MCF 10A (cell line): Measurements from ENCODE around the gene SIK2. TPM values are rescaled to one million over a fixed set of nuclear protein-coding genes. Genes with fewer than 3 reads are reported as not detected.
A peak's percentile ranks its signal among the peaks of the same experiment; 100 is the strongest.

Experiments
- BruUV-seq: library from RNA; stranded (reverse); fragments of 400-500 nt; replicated peaks from 2 replicates; lab custom pipeline; 2021; lab: Mats Ljungman, UMichigan
- CTCF ChIA-PET: fragments of 300-600 bp; sonication (Branson Sonifier 250); formaldehyde crosslinking; extraction: SDS; loops from one replicate; lab custom pipeline; 2021; ENCODE audit warnings: antibody characterized with exemption, inconsistent platforms; lab: Yijun Ruan, JAX
- POLR2A ChIA-PET: fragments of 300-600, 350-650 bp; sonication (Branson Sonifier 250); formaldehyde crosslinking; extraction: SDS; loops from one replicate; lab custom pipeline; 2020; ENCODE audit warnings: antibody characterized with exemption, inconsistent platforms; lab: Yijun Ruan, JAX
- DNase-seq: peaks from one replicate; pipeline ENCODE4 v3.0.0-alpha.2; 2018; ENCODE audit not compliant: unreplicated experiment
- H3K27ac Mint-ChIP-seq: one replicate; pipeline ENCODE4 v1.8.0; 2022; ENCODE audit warnings: mild to moderate bottlenecking, low read depth, mixed read lengths; ENCODE audit not compliant: unreplicated experiment
- H3K27me3 Mint-ChIP-seq: one replicate; pipeline ENCODE4 v1.8.0; 2022; ENCODE audit warnings: mixed read lengths; ENCODE audit not compliant: insufficient read depth, unreplicated experiment
- H3K36me3 Mint-ChIP-seq: one replicate; pipeline ENCODE4 v1.8.0; 2022; ENCODE audit warnings: mild to moderate bottlenecking, moderate library complexity, mixed read lengths; ENCODE audit not compliant: insufficient read depth, unreplicated experiment
- H3K4me1 Mint-ChIP-seq: one replicate; pipeline ENCODE4 v1.8.0; 2022; ENCODE audit warnings: mixed read lengths; ENCODE audit not compliant: insufficient read depth, unreplicated experiment
- H3K4me3 Mint-ChIP-seq: one replicate; pipeline ENCODE4 v1.8.0; 2022; ENCODE audit warnings: mild to moderate bottlenecking, moderate library complexity, mixed read lengths; ENCODE audit not compliant: unreplicated experiment
- H3K9me3 Mint-ChIP-seq: one replicate; pipeline ENCODE4 v1.8.0; 2022; ENCODE audit warnings: mixed read lengths; ENCODE audit not compliant: unreplicated experiment
- CTCF ChIP-seq: fragments of 200-600 bp; IDR thresholded peaks from one replicate; pipeline ENCODE4 v1.8.0; 2022; ENCODE audit warnings: antibody characterized with exemption, mild to moderate bottlenecking; ENCODE audit not compliant: unreplicated experiment
- intact Hi-C: fragments of 100-400 bp; cut with micrococcal nuclease; formaldehyde crosslinking; loops from 2 replicates; pipeline ENCODE4 v1.14.1; 2022
- total RNA-seq: library from RNA; stranded (reverse); gene quantifications from 2 replicates; pipeline ENCODE4 v1.2.3, GENCODE V29; 2022

SIK2 gene
- total RNA-seq, 1 experiment from 2014 or later: 13.7 TPM

GRCh38 chr11:111598148-111598547 is 4.1 kb upstream of the SIK2 start:
- TF ChIP-seq CTCF: no peak
- H3K4me1 Mint-ChIP-seq: peaks cover 16% of the 10 kb centered on the region
- BruUV-seq: no TSS peak
- intact Hi-C loops: no loop called here
- H3K4me3 Mint-ChIP-seq: no peak overlapping the region
- no peaks in the 10 kb centered on the region for H3K27me3 Mint-ChIP-seq
- no peak overlapping the region for H3K27ac Mint-ChIP-seq
- no peak for DNase-seq
- POLR2A ChIA-PET: interaction anchor here (1.8 kb wide), 1 partner anchor 180 kb away, joined by 3 read pairs; no protein-coding TSS in a partner anchor
- CTCF ChIA-PET: interaction anchor here (0.6 to 2.0 kb wide), 9 partner anchors 11 to 341 kb away, joined by 3 to 10 read pairs (median 4); no protein-coding TSS in a partner anchor
- H3K9me3 Mint-ChIP-seq: no peaks in the 10 kb centered on the region
- H3K36me3 Mint-ChIP-seq: no peaks in the 10 kb centered on the region

- POLR2A ChIA-PET: interaction anchor here (1.8 kb wide), 1 partner anchor 179 kb away, joined by 3 read pairs; no protein-coding TSS in a partner anchor
- CTCF ChIA-PET: interaction anchor here (0.9 to 2.0 kb wide), 6 partner anchors 11 to 272 kb away, joined by 3 to 10 read pairs (median 6); no protein-coding TSS in a partner anchor
- peaks cover 20% of the 10 kb centered on the region for H3K4me1 Mint-ChIP-seq
- H3K4me3 Mint-ChIP-seq: no peak overlapping the region
- no peak for TF ChIP-seq CTCF
- no TSS peak for BruUV-seq
- H3K27ac Mint-ChIP-seq: no peak overlapping the region
- peak; percentile 3 for DNase-seq
- intact Hi-C loops: no loop called here
- H3K9me3 Mint-ChIP-seq: no peaks in the 10 kb centered on the region
- H3K36me3 Mint-ChIP-seq: no peaks in the 10 kb centered on the region
- H3K27me3 Mint-ChIP-seq: no peaks in the 10 kb centered on the region
Measured at GRCh38 chr11:111598559-111598958, 3.7 kb upstream of the SIK2 start.

- peak overlapping the region; percentile 99 for H3K4me3 Mint-ChIP-seq
- TF ChIP-seq CTCF: no peak
- no TSS peak for BruUV-seq
- DNase-seq: no peak
- H3K36me3 Mint-ChIP-seq: no peaks in the 10 kb centered on the region
- H3K27me3 Mint-ChIP-seq: no peaks in the 10 kb centered on the region
- H3K27ac Mint-ChIP-seq: peak overlapping the region; percentile 97
- H3K4me1 Mint-ChIP-seq: peaks cover 37% of the 10 kb centered on the region
- H3K9me3 Mint-ChIP-seq: no peaks in the 10 kb centered on the region
- intact Hi-C loops: loop anchor here (5.0 kb wide), 1 partner anchor 116 kb away; no protein-coding TSS in a partner anchor
- POLR2A ChIA-PET: interaction anchor here (0.7 to 4.0 kb wide), 4 partner anchors 133 to 269 kb away, joined by 3 to 61 read pairs (median 6); partner anchors contain the start of genes ALG9 and PPP2R1B
- CTCF ChIA-PET: interaction anchor here (0.6 to 4.5 kb wide), 10 partner anchors 11 to 268 kb away, joined by 3 to 49 read pairs (median 4); partner anchors contain the start of gene PPP2R1B
Measured at GRCh38 chr11:111601636-111601978, 642 bp upstream of the SIK2 start.

GRCh38 chr11:111602865-111603610 is 789 bp downstream of the SIK2 start:
- Mint-ChIP-seq H3K36me3 (no peaks in the 10 kb centered on the region), H3K4me3 (peak overlapping the region; percentile 99), H3K27me3 (no peaks in the 10 kb centered on the region), H3K4me1 (peaks cover 36% of the 10 kb centered on the region), H3K27ac (peak overlapping the region; percentile 97), H3K9me3 (no peaks in the 10 kb centered on the region)
- POLR2A ChIA-PET: interaction anchor here (0.5 to 4.0 kb wide), 15 partner anchors 9 to 1711 kb away, joined by 3 to 61 read pairs (median 4); partner anchors contain the start of genes ALG9, PPP2R1B, SDHD and TIMM8B
- CTCF ChIA-PET: interaction anchor here (0.6 to 4.5 kb wide), 14 partner anchors 12 to 1548 kb away, joined by 3 to 49 read pairs (median 3); partner anchors contain the start of gene PPP2R1B
- TF ChIP-seq CTCF: no peak
- no TSS peak for BruUV-seq
- peak; percentile 35 for DNase-seq
- intact Hi-C loops: loop anchor here (1.0 to 5.0 kb wide), 5 partner anchors 114 to 238 kb away; partner anchors contain the start of gene PPP2R1B
